ENCODE measurements around the gene RASGEF1B. TPM values are rescaled to one million over a fixed set of nuclear protein-coding genes. Genes with fewer than 3 reads are reported as not detected.

Gene RASGEF1B
- total RNA-seq, 1 donor from 2014 or later, result 0.77 TPM

GRCh38 chr4:81518762-81519426, 47.2 kb upstream of the RASGEF1B start:
- Histone ChIP-seq H3K36me3 (ENCODE audit: insufficient read depth, low read length) (no peaks in the 10 kb centered on the region), H2AFZ (ENCODE audit: low read depth, low read length) (no peak overlapping the region), H3K4me2 (ENCODE audit: low read length) (no peak overlapping the region), H3K4me1 (ENCODE audit: insufficient read depth, low read length) (no peaks in the 10 kb centered on the region), H3K79me2 (ENCODE audit: insufficient read depth, low read length) (no peaks in the 10 kb centered on the region), H3K27me3 (ENCODE audit: insufficient read depth, low read length) (no peaks in the 10 kb centered on the region), H4K20me1 (ENCODE audit: insufficient read depth, low read length) (no peaks in the 10 kb centered on the region), H3K27ac (ENCODE audit: low read depth, low read length) (no peak overlapping the region), H3K9ac (ENCODE audit: low read length) (no peak overlapping the region), H3K9me3 (ENCODE audit: insufficient read depth, low read depth, low read length) (no peaks in the 10 kb centered on the region), H3K4me3 (ENCODE audit: insufficient read depth, low read depth, low read length) (no peak overlapping the region)
- H3K4me3 Mint-ChIP-seq (ENCODE audit: unreplicated experiment), result no peak overlapping the region
- H3K36me3 Mint-ChIP-seq (ENCODE audit: low read depth, unreplicated experiment), result no peaks in the 10 kb centered on the region
- TF ChIP-seq EZH2 (IDR thresholded peaks at IDR 0.05; ENCODE audit: insufficient read depth, low read length), result no peak
- no peak for TF ChIP-seq CTCF (IDR thresholded peaks at IDR 0.05; ENCODE audit: insufficient read depth, low read depth, low read length)
- no peak overlapping the region for H3K27ac Mint-ChIP-seq (ENCODE audit: unreplicated experiment)
- H3K4me1 Mint-ChIP-seq (ENCODE audit: low read depth, unreplicated experiment), result peaks cover 4% of the 10 kb centered on the region
- H3K27me3 Mint-ChIP-seq (ENCODE audit: low read depth, unreplicated experiment), result no peaks in the 10 kb centered on the region
- H3K9me3 Mint-ChIP-seq (ENCODE audit: unreplicated experiment), result no peaks in the 10 kb centered on the region
- no peak for DNase-seq (ENCODE audit: low read depth)
- no peak for FAIRE-seq

- Mint-ChIP-seq H3K27me3 (ENCODE audit: low read depth, unreplicated experiment) (peaks cover 2% of the 10 kb centered on the region), H3K4me3 (ENCODE audit: unreplicated experiment) (no peak overlapping the region), H3K27ac (ENCODE audit: unreplicated experiment) (no peak overlapping the region), H3K9me3 (ENCODE audit: unreplicated experiment) (no peaks in the 10 kb centered on the region), H3K36me3 (ENCODE audit: low read depth, unreplicated experiment) (no peaks in the 10 kb centered on the region), H3K4me1 (ENCODE audit: low read depth, unreplicated experiment) (peaks cover 4% of the 10 kb centered on the region)
- Histone ChIP-seq H3K4me3 (ENCODE audit: insufficient read depth, low read depth, low read length) (no peak overlapping the region), H3K9me3 (ENCODE audit: insufficient read depth, low read depth, low read length) (no peaks in the 10 kb centered on the region), H3K27ac (ENCODE audit: low read depth, low read length) (no peak overlapping the region), H3K4me1 (ENCODE audit: insufficient read depth, low read length) (no peaks in the 10 kb centered on the region), H4K20me1 (ENCODE audit: insufficient read depth, low read length) (no peaks in the 10 kb centered on the region), H2AFZ (ENCODE audit: low read depth, low read length) (no peak overlapping the region), H3K4me2 (ENCODE audit: low read length) (no peak overlapping the region), H3K36me3 (ENCODE audit: insufficient read depth, low read length) (no peaks in the 10 kb centered on the region), H3K27me3 (ENCODE audit: insufficient read depth, low read length) (no peaks in the 10 kb centered on the region), H3K9ac (ENCODE audit: low read length) (no peak overlapping the region), H3K79me2 (ENCODE audit: insufficient read depth, low read length) (no peaks in the 10 kb centered on the region)
- no peak for TF ChIP-seq CTCF (IDR thresholded peaks at IDR 0.05; ENCODE audit: insufficient read depth, low read depth, low read length)
- no peak for TF ChIP-seq EZH2 (IDR thresholded peaks at IDR 0.05; ENCODE audit: insufficient read depth, low read length)
- no peak for DNase-seq (ENCODE audit: low read depth)
- no peak for FAIRE-seq
Observed at GRCh38 chr4:81516241-81516640, 44.5 kb upstream of the RASGEF1B start.

- Histone ChIP-seq H3K4me3 (ENCODE audit: insufficient read depth, low read depth, low read length) (no peak overlapping the region), H3K79me2 (ENCODE audit: insufficient read depth, low read length) (no peaks in the 10 kb centered on the region), H3K4me1 (ENCODE audit: insufficient read depth, low read length) (no peaks in the 10 kb centered on the region), H3K27ac (ENCODE audit: low read depth, low read length) (no peak overlapping the region), H3K9me3 (ENCODE audit: insufficient read depth, low read depth, low read length) (no peaks in the 10 kb centered on the region), H4K20me1 (ENCODE audit: insufficient read depth, low read length) (no peaks in the 10 kb centered on the region), H3K9ac (ENCODE audit: low read length) (no peak overlapping the region), H3K4me2 (ENCODE audit: low read length) (no peak overlapping the region), H2AFZ (ENCODE audit: low read depth, low read length) (no peak overlapping the region), H3K27me3 (ENCODE audit: insufficient read depth, low read length) (no peaks in the 10 kb centered on the region), H3K36me3 (ENCODE audit: insufficient read depth, low read length) (no peaks in the 10 kb centered on the region)
- no peak for TF ChIP-seq CTCF (IDR thresholded peaks at IDR 0.05; ENCODE audit: insufficient read depth, low read depth, low read length)
- no peak for TF ChIP-seq EZH2 (IDR thresholded peaks at IDR 0.05; ENCODE audit: insufficient read depth, low read length)
- DNase-seq (ENCODE audit: low read depth), result no peak
- Mint-ChIP-seq H3K4me1 (ENCODE audit: low read depth, unreplicated experiment) (no peaks in the 10 kb centered on the region), H3K27ac (ENCODE audit: unreplicated experiment) (no peak overlapping the region), H3K27me3 (ENCODE audit: low read depth, unreplicated experiment) (peaks cover 2% of the 10 kb centered on the region), H3K36me3 (ENCODE audit: low read depth, unreplicated experiment) (no peaks in the 10 kb centered on the region), H3K9me3 (ENCODE audit: unreplicated experiment) (no peaks in the 10 kb centered on the region), H3K4me3 (ENCODE audit: unreplicated experiment) (no peak overlapping the region)
- no peak for FAIRE-seq
Observed at GRCh38 chr4:81512757-81513501, 41.2 kb upstream of the RASGEF1B start.
